ENCODE data around the gene AKR1E2.

The AKR1E2 gene

GRCh38 chr10:4885162-4885561 lies 59.2 kb downstream of the AKR1E2 start:
- Histone ChIP-seq H3K36me3 (ENCODE audit: control insufficient read depth in 1 of 2, insufficient read depth in 2 of 2, low read length in 2 of 2) (no peaks in the 10 kb centered on the region), H3K27me3 (ENCODE audit: control insufficient read depth in 1 of 2, insufficient read depth in 2 of 2, low read length in 2 of 2) (no peaks in the 10 kb centered on the region), H3K4me3 (ENCODE audit: low read depth in 1 of 2, low read length in 2 of 2) (no peak overlapping the region), H3K27ac (ENCODE audit: low read depth, low read length) (no peak overlapping the region), H3K9me3 (ENCODE audit: control insufficient read depth in 1 of 2, low read length in 2 of 2) (no peaks in the 10 kb centered on the region), H3K4me1 (ENCODE audit: control insufficient read depth in 1 of 2, insufficient read depth in 2 of 2, low read length in 2 of 2) (no peaks in the 10 kb centered on the region), H3K9ac (ENCODE audit: low read depth in 1 of 2, low read length in 2 of 2) (no peak overlapping the region)

GRCh38 chr10:4887501-4887900 lies 61.5 kb downstream of the AKR1E2 start:
- Histone ChIP-seq H3K4me1 (ENCODE audit: control insufficient read depth in 1 of 2, insufficient read depth in 2 of 2, low read length in 2 of 2) (no peaks in the 10 kb centered on the region), H3K9ac (ENCODE audit: low read depth in 1 of 2, low read length in 2 of 2) (no peak overlapping the region), H3K4me3 (ENCODE audit: low read depth in 1 of 2, low read length in 2 of 2) (no peak overlapping the region), H3K27ac (ENCODE audit: low read depth, low read length) (no peak overlapping the region), H3K9me3 (ENCODE audit: control insufficient read depth in 1 of 2, low read length in 2 of 2) (no peaks in the 10 kb centered on the region), H3K27me3 (ENCODE audit: control insufficient read depth in 1 of 2, insufficient read depth in 2 of 2, low read length in 2 of 2) (no peaks in the 10 kb centered on the region), H3K36me3 (ENCODE audit: control insufficient read depth in 1 of 2, insufficient read depth in 2 of 2, low read length in 2 of 2) (no peaks in the 10 kb centered on the region)

GRCh38 chr10:4888236-4888635 lies 62.2 kb downstream of the AKR1E2 start:
- Histone ChIP-seq H3K4me1 (ENCODE audit: control insufficient read depth in 1 of 2, insufficient read depth in 2 of 2, low read length in 2 of 2) (no peaks in the 10 kb centered on the region), H3K4me3 (ENCODE audit: low read depth in 1 of 2, low read length in 2 of 2) (no peak overlapping the region), H3K36me3 (ENCODE audit: control insufficient read depth in 1 of 2, insufficient read depth in 2 of 2, low read length in 2 of 2) (no peaks in the 10 kb centered on the region), H3K27ac (ENCODE audit: low read depth, low read length) (no peak overlapping the region), H3K9me3 (ENCODE audit: control insufficient read depth in 1 of 2, low read length in 2 of 2) (no peaks in the 10 kb centered on the region), H3K27me3 (ENCODE audit: control insufficient read depth in 1 of 2, insufficient read depth in 2 of 2, low read length in 2 of 2) (no peaks in the 10 kb centered on the region), H3K9ac (ENCODE audit: low read depth in 1 of 2, low read length in 2 of 2) (no peak overlapping the region)

GRCh38 chr10:4889959-4890358 lies 64.0 kb downstream of the AKR1E2 start:
- H3K27me3 ChIP-seq (ENCODE audit: control insufficient read depth in 1 of 2, insufficient read depth in 2 of 2, low read length in 2 of 2), result no peaks in the 10 kb centered on the region
- H3K36me3 ChIP-seq (ENCODE audit: control insufficient read depth in 1 of 2, insufficient read depth in 2 of 2, low read length in 2 of 2), result no peaks in the 10 kb centered on the region

GRCh38 chr10:4892681-4893080 lies 66.7 kb downstream of the AKR1E2 start:
- Histone ChIP-seq H3K4me1 (ENCODE audit: control insufficient read depth in 1 of 2, insufficient read depth in 2 of 2, low read length in 2 of 2) (no peaks in the 10 kb centered on the region), H3K36me3 (ENCODE audit: control insufficient read depth in 1 of 2, insufficient read depth in 2 of 2, low read length in 2 of 2) (no peaks in the 10 kb centered on the region), H3K4me3 (ENCODE audit: low read depth in 1 of 2, low read length in 2 of 2) (no peak overlapping the region), H3K9me3 (ENCODE audit: control insufficient read depth in 1 of 2, low read length in 2 of 2) (no peaks in the 10 kb centered on the region), H3K9ac (ENCODE audit: low read depth in 1 of 2, low read length in 2 of 2) (no peak overlapping the region), H3K27ac (ENCODE audit: low read depth, low read length) (no peak overlapping the region), H3K27me3 (ENCODE audit: control insufficient read depth in 1 of 2, insufficient read depth in 2 of 2, low read length in 2 of 2) (no peaks in the 10 kb centered on the region)

More at GRCh38 chr10:4889959-4890358, 64.0 kb downstream of the AKR1E2 start:
- Histone ChIP-seq H3K9ac (ENCODE audit: low read depth in 1 of 2, low read length in 2 of 2) (no peak overlapping the region), H3K27ac (ENCODE audit: low read depth, low read length) (no peak overlapping the region), H3K4me1 (ENCODE audit: control insufficient read depth in 1 of 2, insufficient read depth in 2 of 2, low read length in 2 of 2) (no peaks in the 10 kb centered on the region), H3K9me3 (ENCODE audit: control insufficient read depth in 1 of 2, low read length in 2 of 2) (no peaks in the 10 kb centered on the region), H3K4me3 (ENCODE audit: low read depth in 1 of 2, low read length in 2 of 2) (no peak overlapping the region)

GRCh38 chr10:4894335-4894734 lies 68.3 kb downstream of the AKR1E2 start:
- H3K9me3 ChIP-seq (ENCODE audit: control insufficient read depth in 1 of 2, low read length in 2 of 2), result no peaks in the 10 kb centered on the region
- H3K4me1 ChIP-seq (ENCODE audit: control insufficient read depth in 1 of 2, insufficient read depth in 2 of 2, low read length in 2 of 2), result no peaks in the 10 kb centered on the region
- H3K9ac ChIP-seq (ENCODE audit: low read depth in 1 of 2, low read length in 2 of 2), result no peak overlapping the region
- no peak overlapping the region for H3K27ac ChIP-seq (ENCODE audit: low read depth, low read length)
- H3K27me3 ChIP-seq (ENCODE audit: control insufficient read depth in 1 of 2, insufficient read depth in 2 of 2, low read length in 2 of 2), result no peaks in the 10 kb centered on the region
- H3K4me3 ChIP-seq (ENCODE audit: low read depth in 1 of 2, low read length in 2 of 2), result no peak overlapping the region
- no peaks in the 10 kb centered on the region for H3K36me3 ChIP-seq (ENCODE audit: control insufficient read depth in 1 of 2, insufficient read depth in 2 of 2, low read length in 2 of 2)
